K562 (cell line): ENCODE measurements around the gene DDX23. TPM values are rescaled to one million over a fixed set of nuclear protein-coding genes. Genes with fewer than 3 reads are reported as not detected.

ENCODE experiments used
- ASH1L ChIP-seq: fragments of 450-650 bp; IDR thresholded peaks from 2 replicates; pipeline ENCODE4 v1.6.1; 2018; ENCODE audit warnings: borderline replicate concordance, mild to moderate bottlenecking, low read depth; ENCODE audit not compliant: partially characterized antibody
- CCNT2 ChIP-seq: IDR thresholded peaks from 2 replicates; pipeline ENCODE4 v1.6.1; 2011; ENCODE audit warnings: borderline replicate concordance, low read depth, mild to moderate bottlenecking, moderate library complexity, mixed read lengths, low read length; ENCODE audit not compliant: insufficient read length; ENCODE audit errors: extremely low read depth
- DMBX1 ChIP-seq: fragments of 250-450 bp; sonication (Bioruptor Pico); IDR thresholded peaks from 2 replicates; pipeline ENCODE4 v1.8.0; 2022; ENCODE audit warnings: inconsistent platforms, mild to moderate bottlenecking, moderate library complexity, borderline replicate concordance
- DPF2 ChIP-seq: fragments of 450-650 bp; IDR thresholded peaks from 2 replicates; pipeline ENCODE4 v1.6.1; 2016
- ELF1 ChIP-seq: fragments of 200-800 bp; sonication (Bioruptor generic); IDR thresholded peaks from 2 replicates; pipeline ENCODE4 v1.6.1; 2016; ENCODE audit warnings: missing genetic modification characterization, missing compliant biosample characterization
- EZH2 ChIP-seq: IDR thresholded peaks from 2 replicates; pipeline ENCODE4 v1.6.1; 2012; ENCODE audit warnings: low read depth, mild to moderate bottlenecking, inconsistent platforms, low read length, borderline replicate concordance
- FOXM1 ChIP-seq, 2 experiments: fragments of 450-650 bp in 1 of 2; sonication (generic) in 1 of 2; formaldehyde crosslinking in 1 of 2; IDR thresholded peaks; 2 replicates each; pipeline versions ENCODE4 v1.6.1 to v1.9.0; 2017 to 2022; ENCODE audit warnings: low read depth in 2 of 2, mild to moderate bottlenecking in 2 of 2, missing genetic modification reagents in 1 of 2, moderate library complexity in 1 of 2
- HBP1 ChIP-seq: fragments of 450-650 bp; formaldehyde crosslinking; IDR thresholded peaks from 2 replicates; pipeline ENCODE4 v1.4.0; 2022; ENCODE audit warnings: missing genetic modification characterization
- HLTF ChIP-seq: fragments of 450-650 bp; IDR thresholded peaks from 2 replicates; pipeline ENCODE4 v1.6.1; 2016
- MAZ ChIP-seq, 2 experiments: fragments of 450-650 bp in 1 of 2; sonication (generic) in 1 of 2; formaldehyde crosslinking; IDR thresholded peaks in 1 of 2; conservative IDR thresholded peaks in 1 of 2; 2 replicates each; pipeline versions ENCODE4 v1.4.0 to v1.5.0; 2020; ENCODE audit warnings: mild to moderate bottlenecking in 1 of 2, missing genetic modification reagents in 1 of 2
- MNT ChIP-seq, 2 experiments: fragments of 450-650 bp; conservative IDR thresholded peaks; 2 replicates each; pipeline ENCODE4 v1.6.1; 2017; ENCODE audit warnings: mild to moderate bottlenecking in 2 of 2, moderate library complexity in 2 of 2
- PURB ChIP-seq: sonication (generic); formaldehyde crosslinking; IDR thresholded peaks from 2 replicates; pipeline ENCODE4 v1.9.0; 2021; ENCODE audit warnings: low read depth, mild to moderate bottlenecking, missing genetic modification reagents
- RBBP5 ChIP-seq: fragments of 200-600 bp; sonication (generic); IDR thresholded peaks from 2 replicates; pipeline ENCODE4 v1.6.1; 2012; ENCODE audit warnings: borderline replicate concordance, mild to moderate bottlenecking, low read length, control low read depth, inconsistent platforms; ENCODE audit not compliant: insufficient read depth, poor library complexity, severe bottlenecking
- VEZF1 ChIP-seq: fragments of 200-800 bp; sonication (Bioruptor generic); IDR thresholded peaks from 2 replicates; pipeline ENCODE4 v1.6.1; 2017; ENCODE audit warnings: missing genetic modification characterization, missing compliant biosample characterization
- YY1 ChIP-seq, 3 experiments: IDR thresholded peaks; 2 replicates each; pipeline ENCODE4 v1.6.1; 2011; ENCODE audit warnings: low read length in 2 of 3, mild to moderate bottlenecking in 2 of 3, moderate library complexity in 2 of 3, borderline replicate concordance in 1 of 3, control low read depth in 1 of 3, low read depth in 1 of 3; ENCODE audit not compliant: insufficient read depth in 3 of 3, insufficient replicate concordance in 2 of 3, control insufficient read depth in 1 of 3, insufficient read length in 1 of 3; ENCODE audit errors: extremely low read depth in 1 of 3
- ZNF644 ChIP-seq: fragments of 200-800 bp; sonication (Bioruptor generic); IDR thresholded peaks from 2 replicates; pipeline ENCODE4 v1.6.1; 2016; ENCODE audit warnings: low read depth, missing genetic modification characterization, missing compliant biosample characterization
- polyA plus RNA-seq, 8 experiments: library from polyadenylated mRNA; depleted of rRNA in 4 of 8; stranded (reverse) in 5 of 8; unstranded in 3 of 8; fragments of >200 nt; fragmentation: Nextera tagmentation in 2 of 8; fragmentation: Illumina TruSeq in 1 of 8; extraction: Ambion mirVana in 2 of 8; extraction: Trizol in 1 of 8; gene quantifications; 2 replicates each; pipeline versions ENCODE4 v1.2.1 to v1.2.3, GENCODE V29; 2011 to 2014; ENCODE audit warnings: inconsistent platforms in 1 of 8, missing spikeins in 1 of 8
- total RNA-seq, 7 experiments: library from RNA; depleted of rRNA in 6 of 7; stranded (reverse); fragments of >200 nt in 6 of 7; fragmentation: Illumina TruSeq in 2 of 7; extraction: Trizol in 2 of 7; gene quantifications; 2 replicates each; pipeline versions ENCODE4 v1.2.1 to v1.2.3, GENCODE V29; 2011 to 2021; ENCODE audit warnings: low replicate concordance in 1 of 7
- TF ChIP-seq, protein P1 (sequence below): sonication (generic); formaldehyde crosslinking; IDR thresholded peaks from 2 replicates; pipeline ENCODE4 v1.4.0; 2020; ENCODE audit warnings: mild to moderate bottlenecking, missing genetic modification reagents

DDX23 gene
- total and polyA plus RNA-seq, 9 of the 15 experiments (the other 6 are each of a cell fraction or from before 2014, with no cell fraction given), result 32.4 to 138 (median 104) TPM

DNA sequence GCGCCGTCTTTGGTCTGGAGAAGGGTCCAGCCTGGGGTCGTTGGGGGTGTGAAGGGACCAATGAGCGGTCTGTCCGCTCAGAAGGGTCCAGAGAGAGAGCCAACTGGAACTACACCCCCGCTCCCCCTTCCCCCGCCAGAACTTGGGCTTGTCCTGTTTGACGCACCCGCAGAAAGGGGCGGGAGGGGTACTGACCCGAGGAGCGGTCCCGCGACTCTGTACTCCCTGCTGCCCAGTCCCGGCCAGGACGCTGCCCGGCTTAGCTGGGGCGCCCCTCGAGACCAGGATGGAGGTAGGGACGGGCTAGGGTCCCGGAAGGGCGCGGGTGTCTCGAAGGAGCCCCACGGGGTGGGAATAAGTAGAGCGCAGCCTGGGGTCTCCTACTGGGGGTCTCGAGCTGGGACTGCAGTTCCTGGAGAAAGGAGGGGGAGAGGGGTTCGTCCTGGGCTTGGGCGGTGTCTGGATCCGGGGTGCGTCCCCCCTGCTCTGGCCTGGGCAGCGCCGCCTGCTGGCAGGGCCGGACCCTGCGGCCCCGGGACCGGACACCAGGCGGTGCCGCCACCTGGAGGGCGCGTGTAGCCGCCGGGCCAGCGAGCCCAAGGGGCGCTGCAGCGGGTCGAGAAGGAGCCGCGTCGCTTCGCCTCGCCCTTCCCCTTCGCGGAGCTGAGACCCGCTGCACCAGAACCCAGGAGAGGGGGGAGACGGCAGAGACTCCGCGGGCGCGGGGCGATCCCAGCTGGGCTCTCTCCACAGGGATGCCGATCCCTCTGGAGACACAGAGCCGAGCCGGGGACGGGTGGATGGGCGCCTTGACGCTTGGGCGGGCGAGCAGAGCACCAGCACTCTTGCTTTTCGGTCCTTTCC is 37.5 kb downstream of the DDX23 start (continued):
- TF ChIP-seq, protein P1, sequence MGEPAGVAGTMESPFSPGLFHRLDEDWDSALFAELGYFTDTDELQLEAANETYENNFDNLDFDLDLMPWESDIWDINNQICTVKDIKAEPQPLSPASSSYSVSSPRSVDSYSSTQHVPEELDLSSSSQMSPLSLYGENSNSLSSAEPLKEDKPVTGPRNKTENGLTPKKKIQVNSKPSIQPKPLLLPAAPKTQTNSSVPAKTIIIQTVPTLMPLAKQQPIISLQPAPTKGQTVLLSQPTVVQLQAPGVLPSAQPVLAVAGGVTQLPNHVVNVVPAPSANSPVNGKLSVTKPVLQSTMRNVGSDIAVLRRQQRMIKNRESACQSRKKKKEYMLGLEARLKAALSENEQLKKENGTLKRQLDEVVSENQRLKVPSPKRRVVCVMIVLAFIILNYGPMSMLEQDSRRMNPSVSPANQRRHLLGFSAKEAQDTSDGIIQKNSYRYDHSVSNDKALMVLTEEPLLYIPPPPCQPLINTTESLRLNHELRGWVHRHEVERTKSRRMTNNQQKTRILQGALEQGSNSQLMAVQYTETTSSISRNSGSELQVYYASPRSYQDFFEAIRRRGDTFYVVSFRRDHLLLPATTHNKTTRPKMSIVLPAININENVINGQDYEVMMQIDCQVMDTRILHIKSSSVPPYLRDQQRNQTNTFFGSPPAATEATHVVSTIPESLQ (CRISPR knock-in tag), result 0 out of 2 replicates have a peak, but pooled peaks have one; percentile 73
- TF ChIP-seq EZH2, result no peak
- peak; percentile 74 for TF ChIP-seq CCNT2
- TF ChIP-seq VEZF1 (CRISPR knock-in tag), result peak; percentile 92
- TF ChIP-seq MNT (conservative IDR thresholded peaks at IDR 0.05), result peak; percentile 76 to 83
- peak; percentile 89 for TF ChIP-seq MAZ (CRISPR knock-in tag; conservative IDR thresholded peaks at IDR 0.05 in 1 of 2, IDR thresholded peaks at IDR 0.05 in 1 of 2)
- TF ChIP-seq DMBX1 (CRISPR knock-in tag), result no peak
- peak; percentile 12; the same call in 1 of the 2 replicates for TF ChIP-seq HLTF
- TF ChIP-seq RBBP5, result peak; percentile 70
- no peak for TF ChIP-seq ASH1L
- no peak for TF ChIP-seq PURB
- TF ChIP-seq ZNF644 (tag), result no peak
- TF ChIP-seq HBP1 (CRISPR knock-in tag), result no peak
- TF ChIP-seq ELF1 (tag), result peak; percentile 37; the same call in 1 of the 2 replicates
- TF ChIP-seq FOXM1 (IDR thresholded peaks at IDR 0.05; ENCODE audit: low read depth), result no peak
- TF ChIP-seq FOXM1 (CRISPR knock-in tag; IDR thresholded peaks at IDR 0.05; ENCODE audit: low read depth), result no peak
- peak in 2 of 3 experiments; percentile 62 to 78 for TF ChIP-seq YY1 (IDR thresholded peaks at IDR 0.05; ENCODE audit: borderline replicate concordance in 1 of 3, control insufficient read depth in 1 of 3, extremely low read depth in 1 of 3, insufficient read depth in 3 of 3, insufficient read length in 1 of 3, insufficient replicate concordance in 2 of 3, low read depth in 1 of 3, low read length in 2 of 3)
- TF ChIP-seq DPF2, result 0 out of 2 replicates have a peak, but pooled peaks have one; percentile 16
